BJ (cell line): ENCODE measurements around the gene PRLR. TPM values are rescaled to one million over a fixed set of nuclear protein-coding genes. Genes with fewer than 3 reads are reported as not detected.
A peak's percentile ranks its signal among the peaks of the same experiment; 100 is the strongest.
"Not testable (repeated sequence)": the region's sequence is repeated elsewhere in the genome, so short reads cannot be mapped to it uniquely, and the experiment has no call there.

Experiments used
- CTCF ChIA-PET: fragments of 350-600 bp; formaldehyde crosslinking; extraction: SDS; loops from one replicate; lab custom pipeline; 2021; ENCODE audit warnings: antibody characterized with exemption, inconsistent platforms; lab: Yijun Ruan, JAX
- POLR2A ChIA-PET: fragments of 300-600 bp; sonication (Branson Sonifier 250); formaldehyde crosslinking; extraction: SDS; loops from one replicate; lab custom pipeline; 2021; ENCODE audit warnings: antibody characterized with exemption; lab: Charles Lee
- DNase-seq: peaks from one replicate; pipeline ENCODE4 v3.0.0-alpha.2; 2011; ENCODE audit warnings: low read depth
- H3K27me3 ChIP-seq: 2 replicates; pipeline ENCODE4 v1.6.0; 2011; ENCODE audit warnings: low read length; ENCODE audit not compliant: control insufficient read depth, insufficient read depth
- H3K36me3 ChIP-seq: 2 replicates; pipeline ENCODE4 v1.5.1; 2011; ENCODE audit warnings: low read length; ENCODE audit not compliant: control insufficient read depth, insufficient read depth
- H3K4me3 ChIP-seq: 2 replicates; pipeline ENCODE4 v1.5.1; 2011; ENCODE audit warnings: low read depth, mild to moderate bottlenecking, control low read depth, low read length
- CTCF ChIP-seq: IDR thresholded peaks from 2 replicates; pipeline ENCODE4 v1.5.1; 2011; ENCODE audit warnings: low read depth, mild to moderate bottlenecking, control low read depth, inconsistent platforms, low read length, moderate library complexity; ENCODE audit not compliant: insufficient read depth
- polyA plus RNA-seq: library from polyadenylated mRNA; depleted of rRNA; stranded (reverse); fragments of >200 nt; gene quantifications from 2 replicates; pipeline ENCODE4 v1.2.3, GENCODE V29; 2011

The PRLR gene
- polyA plus RNA-seq, 1 experiment: 0.34 TPM

- H3K36me3 ChIP-seq: no peaks in the 10 kb centered on the region
- ChIA-PET CTCF (interaction anchor here (0.6 to 2.1 kb wide), 3 partner anchors 9 to 241 kb away, joined by 4 to 6 read pairs (median 5); no protein-coding TSS in a partner anchor), POLR2A (no interaction called here)
- no peak for TF ChIP-seq CTCF
- DNase-seq: no peak
- no peak overlapping the region for H3K4me3 ChIP-seq
- H3K27me3 ChIP-seq: no peaks in the 10 kb centered on the region; the same call in 1 of the 2 replicates
These were observed 193.8 kb downstream of the PRLR start for GRCh38 chr5:35036536-35036935.

GRCh38 chr5:35035929-35036328 lies 194.4 kb downstream of the PRLR start:
- H3K36me3 ChIP-seq, DNase-seq, POLR2A ChIA-PET, H3K27me3 ChIP-seq, H3K4me3 ChIP-seq: not testable (repeated sequence)
- CTCF ChIA-PET: interaction anchor here (1.1 to 2.1 kb wide), 2 partner anchors 8 to 33 kb away, joined by 3 to 4 read pairs; no protein-coding TSS in a partner anchor

- CTCF ChIA-PET: interaction anchor here (1.1 to 1.4 kb wide), 2 partner anchors 10 to 32 kb away, joined by 3 to 7 read pairs; no protein-coding TSS in a partner anchor
- POLR2A ChIA-PET: no interaction called here
- Histone ChIP-seq H3K27me3 (no peaks in the 10 kb centered on the region; the same call in 1 of the 2 replicates), H3K36me3 (no peaks in the 10 kb centered on the region), H3K4me3 (no peak overlapping the region)
- no peak for DNase-seq
- TF ChIP-seq CTCF: no peak
These were observed 195.0 kb downstream of the PRLR start for GRCh38 chr5:35035271-35035670.

GRCh38 chr5:35032356-35032755 lies 197.9 kb downstream of the PRLR start:
- no peak overlapping the region for H3K4me3 ChIP-seq
- H3K36me3 ChIP-seq: no peaks in the 10 kb centered on the region
- no peaks in the 10 kb centered on the region; the same call in 1 of the 2 replicates for H3K27me3 ChIP-seq
- ChIA-PET POLR2A (no interaction called here), CTCF (interaction anchor here (1.8 kb wide), 1 partner anchor 23 kb away, joined by 5 read pairs; no protein-coding TSS in a partner anchor)
- DNase-seq: no peak
- no peak for TF ChIP-seq CTCF

- CTCF ChIA-PET: interaction anchor here (1.8 kb wide), 2 partner anchors 24 to 28 kb away, joined by 4 to 5 read pairs; no protein-coding TSS in a partner anchor
- TF ChIP-seq CTCF: no peak
- Histone ChIP-seq H3K27me3 (no peaks in the 10 kb centered on the region; the same call in 1 of the 2 replicates), H3K36me3 (no peaks in the 10 kb centered on the region), H3K4me3 (no peak overlapping the region)
- DNase-seq: peak; percentile 57
- POLR2A ChIA-PET: no interaction called here
These were observed 199.0 kb downstream of the PRLR start for GRCh38 chr5:35031276-35031675.
